Stimulated activated CD4-positive, alpha-beta T cell treated with anti-CD3 and anti-CD28 coated beads, Interleukin-4, amount 100 ng/mL, for 24 hours (primary cell): ENCODE data around the gene ZSWIM4.
A peak's percentile ranks its signal among the peaks of the same experiment; 100 is the strongest.

Source experiments
- DNase-seq: peaks from one replicate; pipeline ENCODE4 v3.0.0-alpha.2; 2020

Gene ZSWIM4

DNA sequence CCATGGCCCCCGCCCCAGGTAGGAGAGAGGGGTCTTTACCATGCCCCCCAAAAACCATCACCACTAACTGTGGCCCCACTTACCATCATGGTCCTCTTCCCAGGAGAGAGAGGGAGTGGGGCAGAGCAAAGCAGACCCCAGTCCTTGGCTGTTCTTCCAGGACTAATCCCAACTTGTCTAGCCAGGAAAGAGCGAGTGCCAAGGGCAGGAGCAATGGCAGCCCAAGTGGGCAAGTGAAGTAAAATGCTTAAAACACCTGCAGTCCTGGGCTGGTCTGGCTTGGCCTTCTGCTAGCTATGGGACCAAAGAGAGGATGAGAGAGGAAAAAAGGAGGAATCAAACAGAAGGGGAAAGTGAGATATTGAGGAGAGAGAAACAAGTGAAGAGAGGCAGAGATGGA is 17.9 kb downstream of the ZSWIM4 start:
- DNase-seq = no peak

DNA sequence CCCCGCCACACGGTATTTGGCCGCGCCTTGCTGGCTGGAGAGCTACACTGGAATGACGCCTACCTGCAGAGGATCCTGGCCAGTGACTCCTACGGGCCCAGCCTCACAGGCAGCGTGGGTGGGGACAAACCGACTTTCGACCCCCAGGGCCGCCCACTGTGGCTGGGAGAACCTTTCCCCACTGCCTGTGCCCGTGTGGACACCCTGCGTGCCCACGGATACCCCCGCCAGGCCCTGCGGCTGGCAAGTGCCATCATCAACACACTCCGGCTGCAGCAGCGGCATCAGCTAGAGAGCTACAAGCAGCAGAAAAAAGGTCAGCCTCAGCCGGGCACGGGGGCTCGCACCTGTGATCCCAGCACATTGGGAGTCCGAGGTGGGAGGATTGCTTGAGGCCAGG is 19.3 kb downstream of the ZSWIM4 start:
- no peak for DNase-seq

DNA sequence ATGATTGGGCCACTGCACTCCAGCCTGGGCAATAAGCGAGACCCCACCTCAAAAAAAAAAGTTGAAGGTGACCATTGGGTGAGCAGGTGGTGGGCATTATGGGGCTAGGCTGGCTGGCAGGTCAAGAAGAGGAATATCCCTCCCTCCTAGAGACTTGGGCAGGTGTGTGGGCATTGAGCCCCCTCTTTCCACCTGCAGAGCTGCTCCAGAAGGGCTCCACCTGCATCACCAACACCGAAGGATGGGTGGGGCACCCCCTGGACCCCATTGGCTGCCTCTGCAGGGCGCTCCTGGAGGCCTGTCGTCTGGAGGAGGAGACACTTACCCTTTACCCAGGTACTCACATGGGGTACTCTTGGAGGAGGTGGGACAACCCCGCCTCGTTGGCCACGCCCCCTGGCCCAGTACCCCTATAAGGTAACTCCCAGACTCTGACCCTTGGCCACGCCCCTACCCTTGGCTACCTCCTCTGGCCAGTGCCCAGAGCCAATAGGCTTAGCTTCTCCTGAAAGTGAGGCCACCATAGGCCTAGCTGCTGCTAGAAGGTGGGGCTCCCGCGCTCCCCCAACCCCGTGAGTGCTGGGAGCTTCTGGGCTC is 21.9 kb downstream of the ZSWIM4 start:
- DNase-seq = no peak

DNA sequence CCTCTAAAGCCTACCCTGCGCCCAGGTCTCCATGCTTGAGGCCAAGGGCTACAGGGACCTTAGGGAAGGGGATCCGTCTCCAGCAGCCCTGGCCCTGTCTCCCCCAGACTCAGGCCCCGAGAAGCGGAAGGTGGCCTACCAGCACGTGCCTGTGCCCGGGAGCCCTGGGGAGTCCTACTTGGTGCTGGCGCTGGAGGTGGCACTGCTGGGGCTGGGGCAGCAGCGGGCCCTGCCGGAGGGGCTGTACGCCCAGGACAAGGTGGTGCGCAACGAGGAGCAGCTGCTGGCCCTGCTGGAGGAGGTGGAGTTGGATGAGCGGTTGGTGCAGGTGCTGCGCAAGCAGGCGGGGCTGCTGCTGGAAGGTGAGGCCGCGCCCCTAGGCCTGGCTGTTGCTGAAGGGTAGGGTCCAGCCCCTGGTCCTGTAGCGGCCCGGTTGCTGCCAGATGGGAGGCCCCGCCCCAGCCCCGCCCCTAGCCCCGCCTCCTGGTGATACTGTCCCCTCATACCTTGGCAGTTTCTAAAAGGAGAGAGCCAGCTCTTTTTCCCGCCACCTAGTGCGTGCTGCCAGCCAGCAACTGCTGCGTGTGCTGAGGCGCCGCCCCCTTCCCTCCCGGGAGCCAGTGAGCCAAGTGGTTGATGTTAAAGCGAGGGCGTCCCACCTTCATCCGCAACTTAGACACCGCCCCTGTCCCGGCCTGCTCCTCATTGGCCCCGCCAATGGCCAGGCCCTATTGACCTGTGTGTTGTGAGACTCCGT is 22.6 kb downstream of the ZSWIM4 start:
- no peak for DNase-seq

DNA sequence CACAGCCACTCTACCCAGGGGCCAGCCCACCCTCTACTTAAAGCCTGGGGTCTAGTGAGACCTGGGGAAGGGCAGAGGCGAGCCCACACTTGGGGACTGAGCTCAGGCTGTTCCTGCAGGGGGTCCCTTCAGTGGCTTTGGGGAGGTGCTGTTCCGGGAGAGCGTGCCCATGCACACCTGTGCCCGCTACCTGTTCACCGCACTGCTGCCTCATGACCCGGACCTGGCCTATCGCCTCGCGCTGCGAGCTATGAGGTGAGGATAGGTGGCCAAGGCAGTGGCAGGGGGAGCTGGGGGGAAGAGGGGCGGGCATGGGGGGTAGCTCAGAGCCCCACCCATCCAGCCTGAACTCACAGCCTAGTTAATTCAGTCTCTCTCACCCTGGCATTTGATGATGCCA is 24.0 kb downstream of the ZSWIM4 start:
- no peak for DNase-seq

DNA sequence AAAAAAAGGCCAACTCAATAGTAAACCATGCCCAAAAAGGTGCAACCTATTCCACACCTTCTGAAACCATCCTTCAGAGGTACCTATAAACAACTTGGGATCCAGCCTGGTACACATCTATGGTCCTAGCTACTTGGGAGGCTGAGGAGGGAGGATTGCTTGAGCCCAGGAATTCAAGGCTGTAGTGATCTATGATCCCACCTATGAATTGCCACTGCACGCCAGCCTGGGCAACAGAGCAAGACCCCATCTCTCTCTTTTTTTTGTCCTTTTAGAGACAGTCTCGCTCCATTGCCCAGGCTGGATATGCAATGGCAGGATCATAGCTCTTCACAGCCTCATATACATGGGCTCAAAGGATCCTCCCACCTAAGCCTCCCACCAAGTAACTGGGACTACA is 26.0 kb downstream of the ZSWIM4 start:
- no peak for DNase-seq

DNA sequence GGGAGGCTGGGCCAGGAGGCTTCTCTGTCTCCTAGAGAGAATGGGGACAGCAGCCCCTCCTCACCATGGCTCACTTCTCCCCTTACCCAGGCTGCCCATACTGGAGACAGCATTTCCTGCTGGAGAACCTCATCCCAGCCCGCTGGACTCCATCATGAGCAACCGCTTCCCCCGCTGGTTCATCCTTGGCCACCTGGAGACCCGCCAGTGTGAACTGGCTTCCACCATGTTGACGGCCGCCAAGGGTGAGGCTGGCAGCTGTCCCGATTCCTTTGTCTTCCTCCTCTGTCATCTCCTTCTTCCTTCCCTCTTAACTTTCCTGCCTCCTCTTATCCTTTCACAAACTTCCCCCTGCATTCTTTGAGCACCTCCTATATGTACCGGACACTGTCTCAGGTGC is 28.0 kb downstream of the ZSWIM4 start:
- no peak for DNase-seq

DNA sequence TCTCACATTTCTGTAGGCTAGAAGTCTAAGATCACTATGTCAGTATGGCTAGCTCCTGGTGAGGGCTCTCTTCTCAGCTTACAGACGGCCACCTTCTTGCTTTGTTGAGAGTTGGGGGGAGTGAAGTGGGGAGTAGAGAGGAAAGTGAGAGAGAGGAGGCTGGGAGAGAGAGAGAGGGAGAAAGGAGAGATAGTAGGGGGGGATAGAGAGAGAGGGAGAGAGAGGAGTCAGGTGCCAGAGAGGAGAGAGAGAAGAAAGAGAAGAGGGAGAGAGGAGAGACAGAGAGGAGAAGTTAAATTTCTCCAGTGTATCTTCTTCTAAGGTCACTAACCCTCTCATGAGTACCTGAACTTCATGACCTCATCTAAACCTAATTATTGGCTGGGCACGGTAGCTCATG is 28.7 kb downstream of the ZSWIM4 start:
- no peak for DNase-seq

DNA sequence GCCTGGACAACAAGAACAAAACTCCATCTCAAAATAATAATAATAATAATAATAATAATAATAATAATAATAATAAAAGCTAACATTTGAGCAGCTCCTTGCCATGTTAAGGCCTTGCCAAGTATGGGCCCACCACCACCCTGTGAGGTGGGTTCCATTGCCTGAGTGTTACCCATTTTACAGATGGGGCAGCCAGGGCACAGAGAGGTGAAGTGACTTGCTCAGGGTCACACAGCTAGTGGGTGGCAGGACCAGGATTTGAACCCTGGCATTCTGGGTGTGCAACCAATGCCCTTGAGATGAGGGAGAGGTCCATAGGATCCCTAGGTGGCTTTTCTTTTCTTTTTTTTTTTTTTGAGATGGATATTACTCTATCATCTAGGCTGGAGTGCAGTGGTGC is 29.5 kb downstream of the ZSWIM4 start:
- no peak for DNase-seq

DNA sequence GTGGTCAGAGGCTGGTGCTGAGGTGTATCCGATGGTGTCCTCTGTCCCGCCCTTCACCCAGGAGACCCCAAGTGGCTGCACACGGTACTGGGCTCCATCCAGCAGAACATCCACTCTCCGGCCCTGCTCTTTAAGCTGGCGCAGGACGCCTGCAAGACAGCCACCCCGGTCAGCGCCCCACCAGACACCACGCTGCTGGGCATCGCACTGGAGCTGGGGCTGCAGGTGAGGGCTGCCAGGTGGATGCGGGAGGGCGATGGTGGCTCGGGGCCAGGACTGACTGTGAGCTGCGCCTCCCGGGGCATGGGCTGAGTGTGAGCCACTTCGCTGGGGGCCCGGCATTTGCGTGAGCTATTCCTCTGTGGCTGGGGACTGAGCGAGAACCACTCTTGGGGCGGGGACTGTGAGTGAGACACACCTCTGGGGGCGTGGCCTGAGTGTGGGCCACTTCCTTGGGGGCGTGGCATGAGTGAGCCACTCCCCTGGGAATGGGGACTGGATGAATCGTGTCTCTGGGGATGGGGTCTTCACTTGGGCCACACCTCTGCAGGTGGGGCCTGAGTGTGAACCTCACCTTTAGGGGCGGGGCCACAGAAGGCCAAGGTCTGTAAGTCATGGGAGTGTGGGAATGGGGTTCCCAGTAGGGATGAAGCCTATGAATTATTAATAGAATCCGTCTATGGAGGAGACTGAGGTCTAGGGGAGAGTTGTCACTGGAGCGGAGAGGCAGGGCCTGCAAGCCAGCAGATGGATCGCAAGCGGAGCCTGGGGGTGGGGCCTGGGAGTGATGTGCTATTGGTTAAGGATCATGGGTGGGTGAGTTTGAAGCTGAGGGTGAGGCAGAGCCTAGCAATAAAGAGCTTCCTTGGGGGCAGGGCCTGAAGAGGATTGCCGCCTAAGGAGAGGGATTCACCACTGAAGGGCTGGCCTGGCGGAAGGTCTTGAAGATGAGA is 30.5 kb downstream of the ZSWIM4 start:
- no peak for DNase-seq

DNA sequence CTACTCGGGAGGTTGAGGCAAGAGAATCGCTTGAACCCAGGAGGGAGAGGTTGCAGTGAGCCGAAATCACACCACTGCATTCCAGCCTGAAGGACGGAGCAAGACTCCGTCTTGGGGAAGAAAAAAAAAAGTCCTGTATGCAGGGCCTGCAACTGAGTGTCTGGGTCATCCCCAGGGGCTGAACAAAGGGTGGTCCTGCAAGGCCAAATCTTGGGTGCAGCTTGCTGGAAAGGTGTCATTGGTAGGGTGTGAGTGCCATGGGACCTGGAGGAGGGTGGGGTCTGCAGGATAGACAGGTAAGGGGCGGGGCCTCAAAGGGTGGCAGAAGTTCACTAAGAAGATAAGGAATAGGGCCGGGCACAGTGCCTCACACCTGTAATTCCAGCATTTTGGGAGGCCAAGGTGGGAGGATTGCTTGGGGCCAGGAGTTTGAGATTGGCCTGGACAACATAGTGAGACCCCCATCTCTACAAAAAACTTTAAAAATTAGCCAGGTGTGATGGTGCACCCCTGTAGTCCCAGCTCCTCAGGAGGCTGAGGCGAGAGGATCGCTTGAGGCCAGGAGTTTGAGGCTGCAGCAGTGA is 31.5 kb downstream of the ZSWIM4 start:
- no peak for DNase-seq

DNA sequence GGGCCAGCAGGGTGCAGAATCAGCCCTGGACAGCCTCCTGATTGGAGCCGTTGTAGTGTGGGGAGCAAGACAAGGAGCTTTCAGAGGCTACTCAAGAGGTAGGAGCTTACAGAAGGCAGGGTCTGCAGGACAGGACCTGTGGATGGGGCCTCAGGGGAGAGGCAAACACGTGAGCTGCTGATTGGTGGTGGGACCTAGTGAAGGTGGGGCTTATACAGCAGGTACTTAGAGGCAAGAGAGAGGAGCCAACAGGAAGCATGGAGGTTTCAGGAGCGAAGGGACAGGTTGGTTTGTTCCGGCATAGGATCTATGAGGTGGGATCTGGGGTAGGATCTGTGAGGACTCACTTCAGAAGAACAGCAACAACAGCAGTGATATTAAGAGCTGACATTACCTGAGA is 32.4 kb downstream of the ZSWIM4 start:
- DNase-seq = no peak

DNA sequence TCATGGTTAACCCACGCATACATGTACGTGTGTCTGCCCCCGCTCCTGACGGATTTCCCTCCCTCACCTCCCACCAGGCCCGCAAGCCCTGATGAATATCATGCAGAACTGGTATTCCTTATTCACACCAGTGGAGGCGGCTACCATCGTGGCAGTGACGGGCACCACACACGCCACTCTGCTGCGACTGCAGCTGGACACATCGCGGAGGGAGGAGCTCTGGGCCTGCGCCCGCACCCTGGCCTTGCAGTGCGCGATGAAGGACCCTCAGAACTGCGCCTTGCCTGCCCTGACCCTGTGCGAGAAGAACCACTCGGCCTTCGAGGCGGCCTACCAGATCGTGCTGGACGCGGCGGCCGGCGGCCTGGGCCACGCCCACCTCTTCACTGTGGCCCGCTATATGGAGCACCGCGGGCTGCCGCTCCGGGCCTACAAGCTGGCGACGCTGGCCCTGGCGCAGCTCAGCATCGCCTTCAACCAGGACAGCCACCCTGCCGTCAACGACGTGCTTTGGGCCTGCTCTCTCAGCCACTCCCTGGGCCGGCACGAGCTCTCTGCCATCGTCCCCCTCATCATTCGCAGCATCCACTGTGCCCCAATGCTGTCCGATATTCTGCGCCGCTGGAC is 35.0 kb downstream of the ZSWIM4 start:
- DNase-seq = no peak

DNA sequence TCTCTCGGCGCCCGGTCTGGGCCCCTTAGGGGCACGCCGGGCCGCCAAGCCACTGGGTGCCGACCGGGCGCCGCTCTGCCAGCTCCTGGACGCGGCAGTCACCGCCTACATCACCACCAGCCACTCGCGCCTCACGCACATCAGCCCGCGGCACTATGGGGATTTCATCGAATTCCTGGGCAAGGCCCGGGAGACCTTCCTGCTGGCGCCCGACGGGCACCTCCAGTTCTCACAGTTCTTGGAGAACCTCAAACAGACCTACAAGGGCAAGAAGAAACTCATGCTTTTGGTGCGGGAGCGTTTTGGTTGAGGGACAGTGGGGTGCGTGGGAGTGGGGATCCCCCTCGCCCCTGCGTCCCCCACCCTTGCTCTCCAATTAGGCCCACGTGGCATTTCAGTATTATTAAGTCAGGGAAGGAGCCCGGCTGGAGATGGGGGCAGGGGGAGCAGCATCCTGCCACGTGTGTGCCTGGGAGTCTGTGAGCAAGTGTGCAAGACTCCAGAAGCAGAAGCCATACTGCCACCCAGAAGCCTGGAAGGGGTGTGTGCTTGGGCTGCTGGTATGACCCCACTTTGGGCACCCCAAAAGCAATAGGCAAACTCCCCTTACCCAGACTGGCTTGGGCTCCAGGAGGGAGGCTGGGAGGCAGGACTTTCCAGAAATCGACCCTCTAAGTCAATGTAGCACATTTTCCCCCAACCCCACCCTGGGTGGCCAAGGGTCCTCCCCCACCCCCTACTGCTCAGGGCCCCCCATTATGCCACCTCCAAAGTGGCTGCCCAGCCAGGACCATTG is 35.7 kb downstream of the ZSWIM4 start:
- no peak for DNase-seq

DNA sequence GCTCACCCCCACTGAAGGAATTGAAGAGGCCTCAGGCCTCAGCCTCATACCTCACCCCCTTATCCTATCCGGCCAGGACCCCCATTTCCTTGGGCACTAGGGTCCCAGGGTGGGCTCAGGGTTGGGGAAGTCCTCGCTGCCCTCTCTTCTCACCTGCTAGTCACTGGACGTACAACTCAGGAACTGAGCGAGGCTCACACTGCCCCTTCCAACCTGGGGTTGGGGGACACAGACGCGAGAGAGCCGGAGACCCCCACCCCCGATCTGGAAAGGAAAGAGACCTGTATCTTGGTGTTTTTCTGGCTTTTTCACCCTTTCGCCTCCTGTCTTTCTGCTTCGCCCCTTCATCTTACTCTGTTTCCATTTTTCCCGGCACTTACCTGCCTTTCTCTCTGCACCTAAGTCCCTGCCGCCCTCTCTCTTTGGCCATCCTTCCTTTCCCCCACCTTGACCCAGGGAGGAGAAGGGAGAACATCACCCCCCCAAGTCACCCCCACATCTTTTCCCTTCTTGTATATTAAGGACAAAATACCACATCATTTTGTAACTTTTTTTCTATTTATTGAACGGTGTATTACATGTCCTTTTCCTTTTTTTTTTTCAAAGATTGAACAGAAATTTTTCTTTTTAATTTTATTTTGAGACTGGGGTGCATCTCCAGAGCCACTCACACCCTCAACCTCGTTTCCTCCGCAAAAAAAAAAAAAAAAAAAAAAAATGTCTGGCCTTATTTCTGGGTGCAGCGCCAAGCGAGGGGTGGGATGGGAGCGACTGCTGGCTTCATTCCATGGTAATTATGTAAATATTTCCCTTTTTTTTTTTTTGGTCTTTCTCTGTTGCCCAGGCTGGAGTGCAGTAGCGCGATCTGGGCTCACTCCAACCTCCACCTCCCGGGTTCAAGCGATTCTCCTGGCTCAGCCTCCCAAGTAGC is 36.6 kb downstream of the ZSWIM4 start:
- no peak for DNase-seq

DNA sequence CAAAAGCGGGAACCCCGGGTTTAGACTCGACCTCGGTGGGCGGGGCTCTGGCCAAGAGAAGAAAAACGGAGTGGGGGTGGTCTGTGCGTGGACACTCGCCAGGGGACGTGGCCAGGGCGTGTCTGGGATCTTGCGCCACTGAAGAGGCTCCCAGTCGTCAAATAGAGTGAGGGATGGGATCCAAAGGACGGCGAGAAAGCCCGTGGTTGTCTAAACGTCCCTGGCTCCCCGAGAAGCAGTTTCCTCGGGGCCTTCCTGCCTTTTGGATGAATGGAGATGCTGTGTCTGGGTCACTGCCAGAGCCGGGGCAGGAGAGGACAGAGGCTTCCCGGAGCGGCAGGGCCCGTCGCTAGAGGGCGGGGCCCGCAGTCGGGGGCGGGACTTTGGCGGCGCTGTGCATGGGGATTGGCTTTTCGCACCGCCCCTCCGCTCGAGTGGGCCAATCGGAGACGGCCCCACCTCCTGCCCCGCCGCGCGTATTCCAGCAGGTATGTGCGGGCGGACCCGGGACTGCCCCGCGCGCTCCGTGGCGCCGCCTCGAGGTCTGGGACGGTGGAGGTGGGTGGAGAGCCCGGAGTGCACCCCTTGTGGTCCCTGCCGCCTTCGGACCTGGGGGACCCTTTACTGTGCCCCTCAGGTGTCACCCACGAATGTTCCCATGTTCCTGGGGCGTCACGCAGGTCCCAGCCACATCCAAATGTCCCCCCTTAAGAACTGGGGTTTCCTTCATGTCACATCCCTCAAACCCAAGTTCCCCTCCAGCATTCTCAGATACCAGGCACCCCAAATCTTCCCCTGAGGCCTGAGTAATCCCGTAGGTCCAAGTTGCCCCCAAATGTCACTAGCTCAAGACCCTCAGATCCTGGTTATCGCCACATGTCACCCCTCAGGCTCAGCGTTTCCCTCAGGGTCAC is 38.3 kb downstream of the ZSWIM4 start:
- DNase-seq = peak; percentile 93

DNA sequence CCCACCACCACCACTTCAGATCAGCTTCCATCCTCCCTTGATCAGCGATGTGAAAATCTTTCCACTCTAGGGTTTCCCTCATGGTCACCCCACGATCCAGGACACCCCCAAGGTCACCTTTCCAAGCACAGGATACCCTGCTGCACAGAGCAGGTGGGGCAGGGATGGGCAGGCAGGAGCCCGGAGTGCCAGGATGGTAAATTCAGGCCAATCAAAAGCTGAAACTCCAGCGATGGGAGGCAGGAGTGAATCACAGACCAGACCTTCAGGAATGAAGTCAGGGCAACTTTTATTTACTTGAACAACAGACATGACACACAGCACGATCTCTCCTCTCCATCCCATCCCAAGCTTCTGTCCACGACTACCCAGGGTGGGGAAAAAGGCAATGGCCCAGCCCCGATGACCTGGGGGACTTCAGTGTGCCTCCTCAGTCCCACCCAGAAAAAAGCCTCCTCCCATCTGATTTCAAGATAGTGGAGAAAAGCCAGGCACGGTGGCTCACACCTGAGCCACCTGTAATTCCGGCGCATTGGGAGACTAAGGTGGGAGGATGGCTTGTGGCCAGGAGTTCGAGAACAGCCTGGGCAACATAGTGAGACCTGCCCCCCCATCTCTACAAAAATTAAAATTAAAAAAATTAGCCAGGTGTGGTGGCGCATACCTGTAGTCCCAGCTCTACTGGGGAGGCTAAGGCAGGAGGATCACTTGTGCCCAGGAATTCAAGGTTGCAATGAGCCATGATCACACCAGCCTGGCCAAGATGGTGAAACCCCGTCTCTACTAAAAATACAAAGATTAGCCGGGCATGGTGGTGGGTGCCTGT is 39.2 kb downstream of the ZSWIM4 start:
- no peak for DNase-seq

DNA sequence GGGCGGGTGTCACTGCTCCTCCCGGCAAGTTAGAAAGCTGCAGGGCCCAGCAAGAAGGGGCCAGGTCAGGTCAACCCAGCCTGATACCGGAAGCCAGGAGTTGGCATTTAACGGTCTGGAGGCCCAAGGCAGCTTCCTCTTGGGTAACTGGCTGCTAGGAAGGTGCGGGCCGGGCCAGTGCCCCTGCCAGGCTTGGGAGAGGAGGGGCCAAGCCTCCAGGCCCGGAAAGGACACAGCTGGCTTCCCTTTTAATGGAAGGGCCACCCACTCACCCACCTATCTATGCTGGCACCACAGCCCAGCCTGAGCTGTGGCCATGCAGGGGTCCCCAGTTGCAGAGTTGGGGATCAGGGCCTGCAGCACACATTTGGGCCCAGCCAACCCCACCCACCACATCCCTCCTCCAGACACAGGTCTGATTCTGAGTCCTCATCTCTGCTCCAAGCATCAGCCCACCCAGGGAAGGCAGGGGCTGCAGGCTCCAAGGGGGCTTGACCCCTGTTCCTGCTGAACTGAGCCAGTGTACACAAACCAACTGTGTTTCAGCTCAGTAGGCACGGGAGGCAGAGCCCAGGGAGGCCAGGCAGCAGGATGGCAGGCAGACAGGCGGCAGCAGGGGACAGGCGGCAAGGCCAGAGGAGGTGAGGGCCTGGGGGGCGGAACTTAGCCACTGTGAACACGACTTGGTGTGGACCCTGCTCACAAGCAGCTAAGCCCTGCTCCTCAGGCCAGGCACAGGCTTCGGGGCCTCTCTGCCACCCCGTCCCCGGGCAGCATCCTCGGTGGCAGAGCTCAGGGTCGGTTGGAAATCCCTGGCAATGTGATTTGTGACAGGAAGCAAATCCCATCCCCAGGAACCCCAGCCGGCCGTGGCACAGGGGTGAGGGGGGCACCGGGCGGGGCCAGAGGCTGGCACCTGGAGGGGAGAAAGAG is 40.8 kb downstream of the ZSWIM4 start:
- no peak for DNase-seq
